ENCODE data around the gene CDK11B. TPM values are rescaled to one million over a fixed set of nuclear protein-coding genes. Genes with fewer than 3 reads are reported as not detected.

The CDK11B gene
- polyA plus RNA-seq, 1 donor, result 27.2 TPM

DNA sequence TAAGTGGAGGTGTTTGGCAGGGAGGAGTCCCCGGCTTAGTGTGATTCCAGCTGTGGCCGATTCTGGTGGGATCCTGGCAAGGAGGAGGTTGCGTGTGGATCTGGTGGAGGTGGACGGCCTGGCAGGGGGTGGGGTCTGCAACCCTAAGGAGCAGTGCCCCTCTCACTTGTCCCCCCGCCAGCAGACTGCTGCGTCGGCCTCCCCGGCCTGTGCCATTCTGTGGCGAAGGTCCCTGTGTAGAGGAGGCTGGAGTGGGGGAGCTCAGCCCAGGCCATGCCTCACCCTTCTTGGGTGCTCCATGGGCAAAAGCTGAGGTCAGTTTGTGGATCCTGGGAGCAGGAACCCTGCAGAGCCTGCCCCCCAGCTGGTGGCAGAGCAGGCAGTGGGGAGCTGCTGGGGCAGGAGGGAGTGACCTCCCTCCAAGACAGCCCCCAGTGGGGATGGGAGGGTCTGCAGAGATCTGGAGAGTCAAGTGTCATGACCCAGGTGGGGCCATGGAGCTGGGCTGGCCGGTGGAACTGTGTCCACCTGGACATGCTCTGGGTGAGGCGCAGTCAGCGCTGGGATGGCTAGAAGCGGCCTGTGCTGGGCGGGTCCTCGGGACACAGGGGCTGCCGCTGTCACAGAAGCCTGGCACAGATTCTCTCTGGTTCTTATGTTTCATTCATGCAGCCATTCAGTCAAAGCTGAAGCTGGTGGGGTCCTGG lies 38.2 kb downstream of the CDK11B start:
- peaks cover 5% of the 10 kb centered on the region for H3K4me1 ChIP-seq (ENCODE audit: control insufficient read depth, insufficient read depth, low read length)
- H3K4me3 ChIP-seq (ENCODE audit: low read length), result no peak overlapping the region
- no CpG with 5 or more reads among the region's 16 CpGs for WGBS (ENCODE audit: insufficient coverage, low lambda C conversion rate)
- H3K9me3 ChIP-seq (ENCODE audit: control insufficient read depth, low read depth, low read length), result no peaks in the 10 kb centered on the region
- H3K36me3 ChIP-seq (ENCODE audit: control insufficient read depth, insufficient read depth, low read length), result peaks cover 23% of the 10 kb centered on the region
- no peaks in the 10 kb centered on the region for H3K27me3 ChIP-seq (ENCODE audit: control insufficient read depth, insufficient read depth, low read length)
- no peak overlapping the region for H3K27ac ChIP-seq (ENCODE audit: low read length)
- DNase-seq, result no peak

DNA sequence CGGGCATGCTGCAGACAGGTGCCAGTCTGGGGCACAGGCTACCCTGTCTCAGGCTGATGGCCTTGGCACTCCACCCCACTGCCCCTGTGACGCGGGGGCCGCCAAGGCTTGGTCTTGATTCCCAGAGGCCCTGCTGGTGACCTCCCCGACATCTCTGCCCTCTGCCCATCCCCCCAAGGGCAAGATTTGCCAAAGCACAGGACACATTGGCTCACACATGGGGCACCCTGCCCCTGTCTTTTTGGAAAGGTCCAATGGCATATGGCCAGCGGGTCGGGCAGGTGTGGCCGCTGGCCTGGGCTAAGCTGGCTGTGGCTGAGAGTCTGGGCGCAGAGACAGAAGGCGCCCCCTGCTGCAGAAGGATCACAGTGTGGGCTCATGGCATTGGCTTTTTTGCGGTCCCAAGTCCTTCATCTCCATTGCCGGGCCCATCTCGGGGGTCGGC lies 38.9 kb downstream of the CDK11B start:
- Histone ChIP-seq H3K36me3 (ENCODE audit: control insufficient read depth, insufficient read depth, low read length) (peaks cover 20% of the 10 kb centered on the region), H3K4me3 (ENCODE audit: low read length) (no peak overlapping the region), H3K9me3 (ENCODE audit: control insufficient read depth, low read depth, low read length) (no peaks in the 10 kb centered on the region), H3K27ac (ENCODE audit: low read length) (no peak overlapping the region), H3K27me3 (ENCODE audit: control insufficient read depth, insufficient read depth, low read length) (no peaks in the 10 kb centered on the region), H3K4me1 (ENCODE audit: control insufficient read depth, insufficient read depth, low read length) (peaks cover 5% of the 10 kb centered on the region)
- no CpG with 5 or more reads among the region's 14 CpGs for WGBS (ENCODE audit: insufficient coverage, low lambda C conversion rate)
- no peak for DNase-seq

DNA sequence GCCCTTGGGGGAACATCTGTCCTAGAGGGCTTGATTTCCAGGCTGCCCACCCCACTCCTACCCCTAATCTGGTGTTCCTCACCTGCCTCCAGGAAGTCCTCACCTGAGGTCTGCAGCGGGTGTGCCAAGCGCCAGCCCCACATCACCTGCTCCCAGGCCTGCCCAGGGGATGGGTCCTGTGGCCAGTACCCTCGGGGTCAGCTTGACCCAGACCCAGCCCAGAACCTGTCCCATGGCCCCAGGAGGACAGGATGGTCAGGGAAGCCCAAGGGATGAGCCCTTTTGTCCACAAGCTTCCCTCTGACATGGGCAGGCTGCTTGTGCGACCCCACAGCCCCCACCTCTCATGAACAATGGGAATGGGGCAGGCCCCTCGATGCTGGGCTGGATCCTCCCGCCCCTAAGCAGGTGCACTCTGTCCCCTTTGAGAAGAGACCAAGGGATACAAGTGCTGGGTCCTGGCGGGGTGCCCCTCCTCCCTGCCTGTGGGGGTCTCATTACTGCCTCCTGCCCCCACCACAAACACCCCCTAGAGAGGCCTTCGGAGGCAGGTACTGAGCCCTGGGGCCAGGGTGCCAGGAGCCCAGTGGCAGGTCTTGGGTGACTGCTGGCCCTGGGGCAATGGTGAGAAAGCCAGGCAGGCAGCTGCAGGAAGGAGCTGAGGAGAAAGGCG lies 40.3 kb downstream of the CDK11B start:
- no peak overlapping the region for H3K4me3 ChIP-seq (ENCODE audit: low read length)
- H3K4me1 ChIP-seq (ENCODE audit: control insufficient read depth, insufficient read depth, low read length), result peaks cover 8% of the 10 kb centered on the region
- H3K9me3 ChIP-seq (ENCODE audit: control insufficient read depth, low read depth, low read length), result no peaks in the 10 kb centered on the region
- peaks cover 14% of the 10 kb centered on the region for H3K36me3 ChIP-seq (ENCODE audit: control insufficient read depth, insufficient read depth, low read length)
- no peak overlapping the region for H3K27ac ChIP-seq (ENCODE audit: low read length)
- WGBS (ENCODE audit: insufficient coverage, low lambda C conversion rate), result no CpG with 5 or more reads among the region's 9 CpGs
- no peak for DNase-seq
- H3K27me3 ChIP-seq (ENCODE audit: control insufficient read depth, insufficient read depth, low read length), result no peaks in the 10 kb centered on the region

DNA sequence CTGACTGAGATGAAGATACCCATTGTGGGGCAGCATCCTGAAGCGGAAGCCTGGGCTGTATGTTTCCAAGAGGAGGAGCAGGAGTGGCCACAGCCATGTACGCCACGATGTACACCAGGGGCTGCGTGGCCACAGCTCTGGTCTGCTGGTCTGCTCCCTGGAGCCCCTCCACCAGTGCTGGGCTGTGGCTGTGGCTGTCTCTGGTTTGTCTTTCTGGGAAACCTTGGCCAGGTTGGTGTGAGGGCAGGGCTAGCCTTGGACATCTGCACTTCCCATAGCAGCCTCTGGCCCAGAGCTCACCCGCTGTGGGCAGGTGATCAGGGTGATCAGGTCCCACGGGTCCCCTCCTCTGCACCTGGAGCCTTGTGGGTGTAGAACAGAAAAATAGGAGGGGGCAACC lies 40.9 kb downstream of the CDK11B start:
- Histone ChIP-seq H3K27me3 (ENCODE audit: control insufficient read depth, insufficient read depth, low read length) (no peaks in the 10 kb centered on the region), H3K4me1 (ENCODE audit: control insufficient read depth, insufficient read depth, low read length) (peaks cover 10% of the 10 kb centered on the region), H3K27ac (ENCODE audit: low read length) (no peak overlapping the region), H3K36me3 (ENCODE audit: control insufficient read depth, insufficient read depth, low read length) (peaks cover 14% of the 10 kb centered on the region), H3K4me3 (ENCODE audit: low read length) (no peak overlapping the region), H3K9me3 (ENCODE audit: control insufficient read depth, low read depth, low read length) (no peaks in the 10 kb centered on the region)
- no peak for DNase-seq
- no CpG with 5 or more reads among the region's 6 CpGs for WGBS (ENCODE audit: insufficient coverage, low lambda C conversion rate)

DNA sequence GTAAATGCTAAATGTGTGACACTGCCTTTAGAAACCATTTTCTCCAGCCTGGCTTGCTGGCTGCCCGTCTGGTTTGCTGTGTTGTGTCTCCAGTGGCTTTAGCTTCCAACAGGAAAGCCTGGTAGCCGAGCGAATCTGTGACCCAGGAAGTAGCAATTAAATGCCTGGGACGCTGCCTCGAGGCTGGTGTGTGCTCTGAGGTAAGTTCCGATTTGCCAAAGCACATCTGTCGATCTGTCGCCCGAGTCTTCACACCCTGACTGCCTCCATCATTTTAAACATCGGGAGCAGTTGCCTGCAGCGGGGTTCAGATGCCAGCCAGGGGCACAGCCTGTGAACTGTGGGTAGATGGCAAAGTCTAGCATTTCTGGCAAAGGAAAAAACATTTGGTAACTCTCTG lies 41.3 kb downstream of the CDK11B start:
- Histone ChIP-seq H3K27ac (ENCODE audit: low read length) (no peak overlapping the region), H3K4me3 (ENCODE audit: low read length) (no peak overlapping the region), H3K27me3 (ENCODE audit: control insufficient read depth, insufficient read depth, low read length) (no peaks in the 10 kb centered on the region), H3K4me1 (ENCODE audit: control insufficient read depth, insufficient read depth, low read length) (peaks cover 10% of the 10 kb centered on the region), H3K9me3 (ENCODE audit: control insufficient read depth, low read depth, low read length) (no peaks in the 10 kb centered on the region), H3K36me3 (ENCODE audit: control insufficient read depth, insufficient read depth, low read length) (peaks cover 14% of the 10 kb centered on the region)
- no peak for DNase-seq
- WGBS (ENCODE audit: insufficient coverage, low lambda C conversion rate), result no CpG with 5 or more reads among the region's 11 CpGs

DNA sequence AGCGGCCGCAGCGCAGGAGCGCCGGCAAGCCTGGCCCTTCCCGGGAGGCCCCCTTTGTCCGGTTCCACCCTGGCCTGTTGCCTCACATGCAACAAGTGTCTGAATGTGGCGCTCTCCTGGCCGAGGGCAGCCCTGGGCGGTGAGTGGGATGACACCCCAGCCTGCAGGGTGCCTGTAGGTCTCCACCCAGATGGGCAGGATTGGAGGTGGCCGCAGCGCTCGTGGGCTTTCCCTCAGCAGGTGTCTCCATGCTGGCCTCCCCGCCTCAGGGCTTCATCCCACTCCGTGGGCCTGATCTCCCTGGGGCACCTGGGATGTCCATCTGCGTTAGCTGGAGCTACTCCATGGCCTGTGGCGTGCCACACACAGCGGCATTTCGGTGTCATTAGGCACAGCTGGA lies 42.0 kb downstream of the CDK11B start:
- peak overlapping the region; percentile 58 for H3K4me3 ChIP-seq (ENCODE audit: low read length)
- H3K27me3 ChIP-seq (ENCODE audit: control insufficient read depth, insufficient read depth, low read length), result no peaks in the 10 kb centered on the region
- no peak overlapping the region for H3K27ac ChIP-seq (ENCODE audit: low read length)
- H3K4me1 ChIP-seq (ENCODE audit: control insufficient read depth, insufficient read depth, low read length), result peaks cover 10% of the 10 kb centered on the region
- no peak for DNase-seq
- H3K36me3 ChIP-seq (ENCODE audit: control insufficient read depth, insufficient read depth, low read length), result peaks cover 14% of the 10 kb centered on the region
- no CpG with 5 or more reads among the region's 19 CpGs for WGBS (ENCODE audit: insufficient coverage, low lambda C conversion rate)
- no peaks in the 10 kb centered on the region for H3K9me3 ChIP-seq (ENCODE audit: control insufficient read depth, low read depth, low read length)

DNA sequence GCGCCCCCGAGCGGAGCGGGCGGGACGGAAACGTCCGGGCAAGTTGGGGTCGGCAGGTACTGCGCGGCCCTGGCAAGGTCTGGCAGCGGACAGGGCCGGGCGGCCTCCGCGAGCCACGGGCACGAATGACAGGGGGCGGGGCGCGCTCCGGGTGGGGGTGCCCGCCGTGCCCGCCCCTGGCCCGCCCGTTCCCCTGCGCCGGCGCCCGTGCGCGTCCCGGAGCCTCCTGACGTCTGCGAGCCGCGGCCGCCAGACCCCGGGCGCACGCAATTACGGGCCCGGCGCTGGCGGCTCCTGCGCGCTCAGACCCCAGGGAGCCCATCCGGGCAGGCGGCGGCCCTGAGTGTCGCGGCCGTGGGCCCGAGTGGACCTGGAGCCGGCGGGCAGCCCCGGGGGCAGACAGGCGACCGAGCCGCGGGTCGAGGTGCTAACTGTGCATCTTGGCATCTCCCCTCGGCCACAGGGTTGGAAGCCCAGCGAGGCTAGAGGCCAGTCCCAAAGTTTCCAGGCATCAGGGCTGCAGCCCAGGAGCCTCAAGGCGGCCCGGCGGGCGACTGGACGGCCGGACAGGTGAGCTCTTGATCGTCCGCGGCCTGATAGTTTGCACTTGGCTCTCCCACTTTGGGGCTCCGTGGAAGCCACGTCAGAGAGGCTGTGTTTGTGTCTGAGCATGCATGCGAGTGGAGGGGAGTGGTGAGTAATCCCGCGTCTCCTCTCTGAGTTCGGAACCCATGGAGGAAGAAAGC lies 42.6 kb downstream of the CDK11B start:
- H3K4me3 ChIP-seq (ENCODE audit: low read length), result peak overlapping the region; percentile 100
- no CpG with 5 or more reads among the region's 80 CpGs for WGBS (ENCODE audit: insufficient coverage, low lambda C conversion rate)
- no peak for DNase-seq

DNA sequence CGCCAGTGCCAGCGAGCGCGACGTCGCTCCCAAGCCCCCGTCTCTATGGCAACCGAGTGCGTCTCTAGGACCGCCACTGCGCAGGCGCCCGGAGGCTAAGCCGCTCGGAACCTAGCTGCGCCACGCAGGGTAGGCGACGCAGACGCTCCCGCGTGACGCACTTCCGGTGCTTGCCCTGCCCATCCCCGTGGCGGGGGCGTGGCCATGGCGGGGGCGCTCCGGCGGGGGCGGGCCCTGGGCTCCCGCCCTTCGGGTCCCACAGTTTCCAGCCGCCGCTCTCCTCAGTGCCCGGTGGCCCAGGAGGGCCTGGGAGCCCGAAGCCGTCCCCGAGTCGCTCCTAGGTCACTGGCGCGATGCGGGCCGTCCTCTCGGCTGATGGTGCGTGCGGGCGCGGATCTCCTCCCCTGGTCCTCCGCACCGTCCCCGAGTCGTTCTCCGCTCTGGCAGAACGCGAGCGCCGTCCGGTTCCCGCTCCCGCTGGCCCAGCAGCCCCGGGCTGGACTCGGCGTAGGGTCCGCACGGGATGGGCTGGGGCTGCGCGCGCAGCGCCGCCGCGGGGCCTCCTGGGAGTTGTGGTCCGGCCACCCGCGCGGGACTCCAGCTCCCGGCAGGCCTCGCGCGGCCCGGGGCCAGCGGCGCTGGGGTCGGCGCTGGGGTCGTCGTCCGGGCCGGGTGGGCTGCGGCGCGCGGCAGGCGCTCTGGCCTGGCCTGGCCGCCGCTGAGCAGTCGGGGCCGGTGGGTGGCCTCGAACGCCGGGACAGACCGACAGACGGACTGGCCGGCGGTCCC lies 43.4 kb downstream of the CDK11B start, which contains the start of gene MIB2:
TSS of gene MIB2 (plus strand) at position 245 of the 789 bp plus-strand sequence. CDS start 7,953 bp downstream, outside the sequence.
- H3K9me3 ChIP-seq (ENCODE audit: control insufficient read depth, low read depth, low read length), result no peaks in the 10 kb centered on the region
- no peaks in the 10 kb centered on the region for H3K27me3 ChIP-seq (ENCODE audit: control insufficient read depth, insufficient read depth, low read length)
- WGBS (ENCODE audit: insufficient coverage, low lambda C conversion rate), result no CpG with 5 or more reads among the region's 107 CpGs
- H3K36me3 ChIP-seq (ENCODE audit: control insufficient read depth, insufficient read depth, low read length), result peaks cover 14% of the 10 kb centered on the region
- peak within 1 kb of the TSS; percentile 100 for H3K4me3 ChIP-seq (ENCODE audit: low read length)
- H3K27ac ChIP-seq (ENCODE audit: low read length), result peak within 1 kb of the TSS; percentile 100
- peaks cover 10% of the 10 kb centered on the region for H3K4me1 ChIP-seq (ENCODE audit: control insufficient read depth, insufficient read depth, low read length)
- peak; percentile 95 to 98 for DNase-seq

More for the DNA sequence above, 42.6 kb downstream of the CDK11B start:
- H3K27me3 ChIP-seq (ENCODE audit: control insufficient read depth, insufficient read depth, low read length), result no peaks in the 10 kb centered on the region
- H3K4me1 ChIP-seq (ENCODE audit: control insufficient read depth, insufficient read depth, low read length), result peaks cover 10% of the 10 kb centered on the region
- H3K9me3 ChIP-seq (ENCODE audit: control insufficient read depth, low read depth, low read length), result no peaks in the 10 kb centered on the region
- H3K36me3 ChIP-seq (ENCODE audit: control insufficient read depth, insufficient read depth, low read length), result peaks cover 14% of the 10 kb centered on the region
- H3K27ac ChIP-seq (ENCODE audit: low read length), result no peak overlapping the region

DNA sequence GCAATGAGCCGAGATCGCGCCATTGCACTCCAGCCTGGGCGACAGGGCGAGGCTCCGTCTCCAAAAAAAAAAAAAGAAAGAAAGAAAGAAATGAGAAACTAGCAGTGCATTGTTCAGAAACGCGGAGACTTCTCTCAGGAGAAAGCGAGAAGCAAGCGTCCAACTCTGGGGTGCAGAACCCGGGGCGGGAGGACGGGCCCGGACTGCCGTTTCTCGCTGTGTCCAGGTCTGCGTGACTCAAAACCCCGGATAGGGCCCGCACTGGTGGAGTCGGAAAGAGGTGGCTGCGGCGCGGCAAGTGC lies 43.9 kb downstream of the CDK11B start:
- Histone ChIP-seq H3K9me3 (ENCODE audit: control insufficient read depth, low read depth, low read length) (no peaks in the 10 kb centered on the region), H3K27me3 (ENCODE audit: control insufficient read depth, insufficient read depth, low read length) (no peaks in the 10 kb centered on the region), H3K27ac (ENCODE audit: low read length) (peak overlapping the region; percentile 100), H3K36me3 (ENCODE audit: control insufficient read depth, insufficient read depth, low read length) (peaks cover 14% of the 10 kb centered on the region), H3K4me3 (ENCODE audit: low read length) (peak overlapping the region; percentile 100), H3K4me1 (ENCODE audit: control insufficient read depth, insufficient read depth, low read length) (peaks cover 10% of the 10 kb centered on the region)
- DNase-seq, result no peak
- no CpG with 5 or more reads among the region's 23 CpGs for WGBS (ENCODE audit: insufficient coverage, low lambda C conversion rate)
